Stimulated activated CD4-positive, alpha-beta T cell treated with anti-CD3 and anti-CD28 coated beads, Interleukin-1b, Interleukin-23, amount 100 ng/mL, for 48 hours (primary cell): ENCODE measurements around the gene GLI2.

ENCODE experiments used
- DNase-seq: peaks from one replicate; pipeline ENCODE4 v3.0.0-alpha.2; 2020

GLI2 gene

DNA sequence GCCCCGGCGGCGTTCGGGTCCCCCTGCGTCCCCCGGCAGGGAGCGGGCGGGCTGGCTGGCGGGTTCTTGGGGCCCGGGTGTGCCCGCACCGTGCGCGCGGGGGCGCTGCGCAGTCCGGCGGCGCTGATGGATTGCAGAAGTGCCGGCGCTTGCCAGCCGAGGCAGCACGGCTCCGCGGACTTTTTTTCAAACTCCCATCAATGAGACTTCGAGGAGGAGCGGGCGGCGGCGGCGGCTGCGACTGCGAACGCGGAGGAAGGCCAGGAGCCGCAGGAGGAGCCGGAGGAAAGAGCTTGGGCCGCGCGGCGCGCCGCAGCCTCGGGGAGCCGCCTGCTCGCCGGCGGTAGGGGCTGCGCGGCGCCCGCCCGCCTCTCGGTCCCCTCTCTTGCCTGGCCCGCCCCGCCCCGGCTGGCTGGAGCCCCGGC is at the start of gene GLI2:
GLI2 (plus strand) TSS at position 123 of the 425 bp plus-strand sequence. CDS start 61,453 bp downstream, outside the sequence.
- peak; percentile 58 for DNase-seq

DNA sequence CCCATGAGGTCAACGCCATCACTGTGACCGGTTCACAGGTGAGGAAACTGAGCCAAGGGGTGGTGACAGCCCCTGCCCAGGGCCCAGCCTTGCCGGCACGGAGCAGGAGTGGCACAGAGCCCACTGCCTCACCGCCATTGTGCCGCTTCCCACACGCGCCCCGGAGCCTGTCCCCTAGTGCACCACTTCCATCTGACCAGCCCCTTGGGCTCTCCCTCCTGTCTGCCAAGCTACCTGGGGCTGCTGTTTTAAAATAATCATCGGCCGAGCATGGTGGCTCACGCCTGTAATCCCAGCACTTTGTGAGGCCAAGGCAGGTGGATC is 49.7 kb upstream of the GLI2 start:
- no peak for DNase-seq

DNA sequence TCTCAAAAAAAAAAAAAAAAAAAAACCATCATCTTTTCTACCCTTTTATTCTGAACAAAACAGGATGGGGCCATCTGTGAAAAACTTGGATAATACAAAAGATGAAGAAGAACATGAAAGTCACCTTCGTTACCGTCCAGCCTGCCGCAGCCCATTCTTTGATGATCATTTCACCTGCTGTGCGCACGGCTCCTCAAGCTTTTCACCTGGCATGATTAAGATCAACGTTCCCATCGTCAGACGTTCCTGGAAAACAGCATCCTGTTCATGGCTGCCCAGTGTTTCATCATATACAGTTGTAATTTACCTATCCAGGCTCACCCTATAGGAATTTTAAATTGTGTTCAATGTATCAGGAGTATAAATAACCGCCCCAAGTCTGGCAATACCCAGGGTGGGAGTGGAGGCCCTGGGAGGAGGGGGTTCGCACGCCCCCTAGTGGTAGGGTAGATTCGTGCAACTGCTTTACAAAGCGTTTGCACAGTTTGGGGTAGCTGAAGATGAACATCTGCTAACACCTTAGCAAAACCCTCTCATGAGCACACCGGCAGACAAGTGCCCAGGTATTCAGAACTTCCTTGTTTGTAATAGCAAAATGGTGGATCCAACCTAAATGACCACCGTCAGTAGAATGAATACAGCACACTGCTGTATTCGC is 49.0 kb upstream of the GLI2 start:
- peak; percentile 12 for DNase-seq

DNA sequence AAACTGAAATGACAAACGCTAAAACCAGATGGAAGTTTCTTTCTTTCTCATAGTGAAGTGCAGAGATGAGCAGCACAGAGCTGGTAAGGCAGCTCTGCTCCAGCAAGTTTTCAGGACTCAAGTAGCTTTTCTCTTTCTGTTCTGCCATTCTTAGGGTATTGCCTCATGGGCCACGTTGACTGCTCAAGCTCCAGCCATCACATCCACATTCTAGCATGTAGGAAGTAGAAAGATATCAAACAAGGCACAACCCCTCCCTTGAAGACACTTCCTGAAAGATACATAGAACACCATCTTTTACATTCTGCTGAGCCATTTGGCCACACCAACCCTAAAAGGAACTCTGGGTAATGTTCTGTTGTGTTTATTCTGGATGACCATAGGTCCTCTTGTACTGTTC is 48.5 kb upstream of the GLI2 start:
- no peak for DNase-seq

DNA sequence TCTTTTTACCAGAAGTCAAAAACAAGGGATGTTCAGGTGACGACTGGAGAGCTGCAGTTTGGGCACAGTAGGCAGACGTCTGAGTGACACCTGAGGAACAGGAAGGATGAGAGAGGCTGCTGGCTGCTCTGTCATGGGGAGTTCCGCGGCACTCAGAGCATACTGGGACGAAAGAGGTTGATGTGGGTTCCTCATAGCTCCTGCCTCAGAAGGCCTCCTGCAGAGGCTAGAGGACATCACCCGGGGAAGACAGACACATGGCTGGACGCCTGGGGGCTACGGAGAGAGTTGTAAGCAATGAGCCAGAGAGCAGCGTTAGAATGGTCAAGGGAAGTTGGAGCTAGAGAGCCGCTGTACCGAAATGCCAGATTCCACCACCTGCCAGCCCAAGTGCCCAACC is 45.1 kb upstream of the GLI2 start:
- no peak for DNase-seq

DNA sequence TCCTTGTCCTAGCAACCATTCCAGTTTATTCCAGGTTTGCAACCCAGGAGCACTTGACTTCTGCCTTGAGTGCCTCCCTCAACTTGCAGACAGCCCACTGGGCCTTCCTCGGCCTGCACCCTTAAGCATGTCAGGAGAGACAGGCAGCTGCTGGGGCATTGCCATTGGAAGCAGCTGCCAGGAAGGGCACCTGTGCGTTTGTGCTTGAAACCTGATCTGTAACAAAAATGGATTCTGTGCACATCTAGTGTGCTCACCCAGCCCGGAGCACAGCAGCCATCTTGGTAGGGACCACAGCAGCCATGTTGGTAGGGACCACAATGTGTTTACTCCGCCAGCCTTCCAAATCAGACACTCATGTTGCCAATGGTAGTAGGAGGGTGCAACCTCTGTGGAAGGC is 44.3 kb upstream of the GLI2 start:
- no peak for DNase-seq

DNA sequence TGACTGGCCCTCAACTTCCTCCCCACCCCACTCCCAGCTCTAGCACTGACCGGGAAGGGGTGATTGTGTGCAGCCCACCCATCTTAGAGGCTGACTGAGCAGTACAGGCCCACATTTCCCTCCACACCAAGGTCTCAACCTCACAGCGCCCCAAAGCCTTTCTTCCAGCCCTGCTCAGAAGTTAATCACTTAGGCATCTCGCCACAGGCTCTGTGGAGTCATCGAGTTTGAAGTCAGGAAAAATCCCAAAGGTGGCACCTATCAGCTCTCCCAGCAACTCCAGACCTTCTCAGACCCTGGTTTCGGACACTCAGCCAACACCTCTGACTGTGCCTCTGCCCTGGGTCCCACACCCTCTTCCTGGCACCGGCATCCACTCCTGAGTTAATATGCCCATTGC is 43.0 kb upstream of the GLI2 start:
- no peak for DNase-seq

DNA sequence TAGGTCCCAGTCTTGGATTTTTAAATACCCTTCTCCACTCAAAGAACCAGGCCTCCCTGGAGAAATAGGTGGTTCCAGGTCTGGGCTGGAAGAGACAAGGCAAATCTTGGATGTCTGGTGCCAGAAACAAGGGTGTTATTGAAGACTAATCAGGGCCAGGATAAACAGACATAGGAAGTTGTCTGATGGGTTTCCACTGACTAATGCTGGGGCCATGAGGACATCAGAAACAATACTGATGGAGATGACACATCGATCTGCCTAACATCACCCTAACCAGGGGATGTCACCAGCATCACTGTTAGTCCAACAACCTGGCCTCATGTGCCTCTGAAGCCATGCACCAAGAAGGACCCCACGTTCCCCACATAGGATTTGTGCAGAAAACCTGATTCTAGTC is 42.5 kb upstream of the GLI2 start:
- DNase-seq, result no peak

DNA sequence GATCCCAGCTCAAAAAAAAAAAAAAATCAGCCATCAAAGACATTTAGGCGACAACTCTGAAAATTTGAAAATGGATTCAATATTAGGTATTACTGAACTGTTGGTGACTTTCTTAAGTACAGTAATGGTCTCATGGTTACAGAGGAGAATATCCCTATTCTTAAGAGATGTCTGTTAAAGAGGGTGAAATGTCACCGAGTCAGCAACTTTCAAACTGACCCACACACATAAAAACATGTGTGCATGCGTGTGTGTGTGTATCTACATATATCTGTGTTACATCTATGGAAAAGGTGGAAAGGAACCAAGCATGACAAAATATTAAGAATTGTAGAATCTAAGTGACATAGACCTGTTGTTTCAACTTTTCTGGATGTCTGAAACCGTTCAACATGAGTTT is 41.6 kb upstream of the GLI2 start:
- no peak for DNase-seq

DNA sequence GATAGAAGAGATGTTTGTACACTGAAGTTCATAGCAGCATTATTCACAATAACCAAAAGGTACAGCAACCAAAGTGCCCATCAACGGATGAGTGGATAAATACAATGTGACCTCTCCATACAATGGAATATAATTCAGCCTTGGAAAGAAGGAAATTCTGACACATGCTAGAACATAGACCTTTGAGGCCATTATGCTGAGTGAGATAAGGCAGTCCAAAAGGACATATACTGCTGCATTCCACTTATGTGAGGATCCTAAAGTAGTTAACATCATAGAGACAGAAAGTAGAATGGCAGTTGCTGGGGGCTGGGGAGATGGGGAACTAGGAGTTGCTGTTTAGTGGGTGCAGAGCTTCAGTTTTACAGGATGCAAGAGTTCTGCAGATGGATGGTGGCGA is 38.2 kb upstream of the GLI2 start:
- no peak for DNase-seq

DNA sequence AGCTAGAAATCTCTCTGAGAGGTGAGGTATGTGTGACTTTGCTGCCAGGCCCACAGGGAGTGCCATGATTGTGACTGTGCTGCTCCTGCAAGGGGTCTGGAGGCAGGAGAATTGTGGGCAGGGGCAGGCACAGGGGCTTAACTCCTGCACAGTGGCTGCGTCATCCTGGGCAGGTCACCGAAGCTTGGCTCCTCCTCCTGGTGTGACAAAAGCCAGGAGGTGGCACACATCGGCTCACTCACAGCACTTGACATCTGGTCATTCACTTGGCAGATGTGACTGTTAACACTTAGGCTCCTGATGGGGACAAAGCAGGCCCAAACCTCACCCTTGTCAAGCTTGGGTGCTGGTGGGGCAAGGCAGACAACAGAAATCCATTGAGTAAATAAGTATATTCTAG is 36.4 kb upstream of the GLI2 start:
- no peak for DNase-seq

DNA sequence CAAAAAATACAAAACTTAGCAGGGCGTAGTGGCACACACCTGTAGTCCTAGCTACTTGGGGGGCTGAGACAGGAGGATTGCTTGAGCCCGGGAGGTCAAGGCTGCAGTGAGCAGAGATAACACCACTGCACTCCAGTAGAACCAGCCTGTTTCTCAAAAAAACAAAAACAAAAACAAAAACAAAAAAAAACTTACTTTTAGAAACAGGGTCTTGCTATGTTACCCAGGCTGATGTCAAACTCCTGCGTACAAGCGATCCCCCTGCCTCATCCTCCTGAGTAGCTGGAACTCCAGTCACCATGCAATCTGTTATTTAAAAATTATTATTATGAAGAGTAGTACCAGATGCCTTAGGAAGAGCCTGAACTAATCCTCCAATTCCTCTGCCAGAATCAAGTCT is 35.0 kb upstream of the GLI2 start:
- DNase-seq, result no peak

DNA sequence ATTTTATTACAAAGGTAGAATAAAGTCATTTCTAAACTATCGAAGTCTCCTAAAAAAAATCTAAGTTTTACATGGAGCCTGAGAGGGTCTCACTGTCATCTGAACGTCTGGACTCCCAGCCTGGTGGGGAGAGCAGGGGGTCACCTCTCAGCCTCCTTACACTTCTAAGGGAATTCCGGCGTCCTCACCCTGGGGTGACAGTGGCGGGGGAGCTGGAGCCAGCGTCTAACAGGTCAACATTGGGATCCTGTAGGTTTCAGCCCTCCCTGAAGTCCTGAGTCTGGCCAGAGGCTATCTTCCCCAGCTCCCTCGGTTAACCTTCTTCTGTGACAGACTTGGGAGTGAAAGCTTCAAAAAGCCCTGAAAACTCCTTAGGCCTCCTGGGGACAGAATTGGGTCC is 34.6 kb upstream of the GLI2 start:
- DNase-seq, result no peak

DNA sequence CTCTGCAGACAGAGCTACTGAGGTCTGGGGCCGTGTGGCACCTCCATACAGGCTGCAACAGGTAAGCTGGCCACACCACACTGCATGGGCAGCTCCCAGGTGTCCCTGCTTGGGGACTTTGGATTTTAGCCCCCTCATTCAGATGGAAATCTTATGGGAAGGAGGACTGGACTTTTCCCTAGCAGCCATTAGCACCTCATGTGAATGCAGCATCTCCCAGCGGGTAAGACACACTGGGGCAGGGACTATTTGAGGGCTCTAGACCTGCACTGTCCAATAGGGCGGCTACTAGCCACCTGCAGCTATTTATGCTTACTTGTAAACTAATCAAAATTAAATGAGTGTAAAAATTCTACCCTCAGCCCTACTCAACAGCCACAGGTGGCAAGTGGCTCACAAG is 34.2 kb upstream of the GLI2 start:
- no peak for DNase-seq

DNA sequence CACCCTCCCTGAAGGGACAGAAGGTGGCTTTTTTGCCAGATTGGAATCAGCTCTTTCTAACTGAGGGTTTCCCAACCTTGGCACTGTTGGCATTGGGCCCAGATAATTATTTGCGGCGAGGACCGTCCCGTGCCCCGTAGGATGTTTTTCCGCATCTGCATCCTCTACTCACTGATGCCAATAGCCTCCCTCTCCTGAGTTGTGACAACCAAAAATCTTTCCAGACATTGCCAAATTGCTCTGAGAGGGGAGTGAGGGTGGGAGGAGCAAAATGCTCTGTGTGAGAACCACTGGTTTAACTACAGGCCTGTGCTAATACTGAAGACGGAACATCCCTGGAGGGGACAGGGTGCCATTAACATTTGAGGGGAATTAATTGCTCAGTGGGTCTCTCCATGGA is 33.6 kb upstream of the GLI2 start:
- no peak for DNase-seq

DNA sequence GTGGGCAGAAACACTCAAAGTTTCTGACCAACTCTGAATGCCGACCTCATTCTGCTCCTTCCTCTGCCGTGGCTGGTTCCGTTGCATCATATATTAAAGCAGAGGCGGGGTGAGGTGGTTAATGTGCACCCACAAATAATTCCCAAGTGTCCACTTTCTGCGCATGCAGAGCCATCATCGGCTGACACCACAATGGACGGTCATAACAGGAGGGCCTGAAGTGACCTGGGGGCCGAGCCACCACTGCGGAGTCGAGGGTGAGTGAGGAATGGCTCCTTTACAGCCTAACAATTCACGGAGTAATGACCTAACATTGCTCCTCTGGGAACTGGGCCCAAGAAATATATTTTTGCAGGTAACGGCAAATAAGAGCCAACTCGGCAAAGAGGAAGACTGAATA is 32.9 kb upstream of the GLI2 start:
- no peak for DNase-seq

DNA sequence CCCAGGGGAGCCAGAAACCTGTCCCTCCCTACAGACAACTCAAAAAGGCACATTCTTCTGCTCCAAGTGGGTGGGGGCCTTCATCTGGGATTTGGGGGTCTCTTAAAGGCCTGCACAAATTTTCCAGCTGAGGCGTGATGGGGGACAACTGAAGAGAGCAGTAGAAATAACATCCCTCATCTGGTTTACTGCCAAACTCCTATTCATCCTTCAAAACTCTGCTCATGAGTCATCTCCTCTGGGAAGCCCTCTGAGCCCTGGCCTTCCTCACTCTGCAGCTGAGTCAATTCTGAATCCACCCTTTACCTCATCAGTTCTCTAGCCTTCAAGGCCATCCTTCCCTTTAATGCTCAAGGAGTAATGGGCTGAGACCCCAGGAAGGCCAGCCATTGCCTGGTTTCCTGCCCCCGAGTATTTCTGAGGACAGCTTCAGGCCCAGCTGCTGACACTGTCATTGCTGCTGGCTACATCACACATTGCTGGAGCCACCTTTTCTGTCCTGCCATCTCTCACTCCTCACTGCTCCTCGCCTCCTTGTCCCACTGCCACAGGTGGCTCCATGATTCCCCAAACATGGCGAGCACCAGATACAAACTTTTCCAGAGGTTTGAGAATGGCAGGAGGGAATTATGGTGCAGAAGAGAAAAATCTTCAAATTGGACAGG is 32.2 kb upstream of the GLI2 start:
- DNase-seq, result no peak

DNA sequence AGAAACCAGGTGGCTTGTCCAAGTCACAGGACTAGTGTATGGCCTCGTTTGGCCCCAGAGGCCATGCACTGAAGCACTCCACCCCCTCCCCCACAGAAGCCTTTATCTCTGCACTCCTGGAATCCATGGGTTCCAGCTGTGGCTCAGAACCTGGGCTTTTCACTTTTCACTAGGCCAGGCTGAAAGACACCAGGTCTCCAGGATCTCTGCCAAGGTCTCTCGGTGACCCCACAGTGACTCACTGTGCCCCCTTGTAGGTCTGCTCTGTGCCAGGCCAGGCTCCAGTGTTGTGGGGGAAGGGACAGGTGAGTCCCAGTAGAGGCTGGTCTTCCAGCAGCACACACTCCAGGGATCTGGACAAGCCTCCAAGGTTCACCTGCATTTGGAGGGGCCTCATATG is 31.0 kb upstream of the GLI2 start:
- DNase-seq, result no peak

DNA sequence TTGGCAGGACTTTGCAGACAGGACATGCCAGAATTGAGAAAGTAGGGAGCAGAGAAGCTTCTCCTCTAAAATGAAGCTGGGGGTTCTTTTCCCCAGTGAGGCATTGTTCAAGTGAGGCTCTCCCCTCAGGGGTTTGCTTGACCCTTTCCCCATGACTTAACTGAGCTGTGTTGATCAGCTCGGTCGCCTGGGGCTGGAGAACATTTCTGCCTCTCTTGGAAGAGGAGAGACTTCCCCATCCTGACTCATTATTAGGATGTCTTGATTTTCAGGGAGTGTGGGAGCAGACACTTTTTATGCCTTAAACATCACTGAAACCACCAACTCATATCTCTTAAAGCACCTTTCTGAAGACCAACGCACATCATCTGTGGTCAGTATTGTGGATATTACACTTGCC is 27.9 kb upstream of the GLI2 start:
- DNase-seq, result no peak

DNA sequence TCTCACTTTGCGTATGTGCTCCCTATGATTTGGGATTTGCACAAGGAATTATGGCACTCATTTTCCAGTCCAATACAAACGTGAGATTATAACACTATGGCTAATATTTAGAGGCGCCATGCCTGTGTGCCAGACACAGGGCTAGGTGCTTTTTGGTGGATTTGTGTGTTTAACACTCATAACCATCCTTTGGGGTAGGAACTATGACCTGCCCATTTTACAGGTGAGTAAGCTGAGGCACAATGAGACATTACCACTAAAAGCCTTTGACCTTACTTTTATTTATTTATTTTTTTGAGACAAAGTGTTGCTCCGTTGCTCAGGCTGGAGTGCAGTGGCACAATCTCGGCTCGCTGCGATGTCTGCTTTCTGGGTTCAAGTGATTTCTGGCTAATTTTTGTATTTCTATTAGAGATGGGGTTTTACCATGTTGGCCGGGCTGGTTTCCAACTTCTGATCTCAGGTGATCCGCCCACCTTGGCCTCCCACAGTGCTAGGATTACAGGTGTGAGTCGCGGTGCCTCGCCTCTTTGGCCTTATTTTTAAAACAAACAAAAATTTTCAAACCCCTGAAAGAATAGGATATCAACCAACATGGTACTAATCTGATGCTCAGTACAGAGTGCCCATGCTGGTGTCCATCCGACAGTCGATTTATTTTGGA is 26.6 kb upstream of the GLI2 start:
- DNase-seq, result no peak

DNA sequence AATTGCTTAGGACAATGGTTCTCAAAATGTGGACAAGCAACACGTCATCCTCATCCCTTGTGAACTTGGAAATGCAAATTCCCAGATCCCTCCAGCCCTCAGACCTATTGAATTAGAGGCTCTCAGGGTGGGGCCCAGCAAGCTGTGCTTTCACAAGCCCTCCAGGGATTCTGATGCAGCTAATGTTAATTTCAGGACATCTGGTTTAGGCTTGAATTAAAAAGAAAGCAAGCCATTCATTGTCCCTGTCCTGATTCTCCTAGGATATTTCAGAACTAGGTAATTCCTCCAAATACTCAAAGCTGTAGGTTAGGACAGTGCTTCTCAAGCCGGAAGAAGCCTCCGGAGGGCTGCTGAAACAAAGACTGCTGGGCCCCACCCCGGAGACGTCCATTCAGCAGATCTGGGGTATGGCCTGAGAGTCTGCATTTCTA is 26.0 kb upstream of the GLI2 start:
- DNase-seq, result no peak

DNA sequence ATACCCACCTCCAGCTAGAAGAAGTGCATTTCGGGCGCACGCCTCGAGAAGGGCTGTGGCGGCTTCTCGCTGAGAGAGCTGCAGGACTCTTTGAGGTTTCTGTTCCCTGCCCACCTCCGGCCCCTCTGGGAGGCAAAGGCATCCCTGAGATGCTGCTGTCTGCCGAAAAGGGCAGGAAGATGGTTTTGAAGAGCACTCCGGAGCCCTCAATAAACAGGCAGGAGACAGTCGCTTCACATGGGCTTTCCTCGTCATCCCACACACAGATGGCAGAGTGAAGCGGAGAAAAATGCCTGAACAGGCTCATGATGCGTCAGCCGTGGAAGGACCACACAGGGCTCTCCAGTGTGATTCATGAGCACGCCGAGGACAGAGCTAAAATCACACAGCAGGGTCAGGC is 25.4 kb upstream of the GLI2 start:
- DNase-seq, result no peak

DNA sequence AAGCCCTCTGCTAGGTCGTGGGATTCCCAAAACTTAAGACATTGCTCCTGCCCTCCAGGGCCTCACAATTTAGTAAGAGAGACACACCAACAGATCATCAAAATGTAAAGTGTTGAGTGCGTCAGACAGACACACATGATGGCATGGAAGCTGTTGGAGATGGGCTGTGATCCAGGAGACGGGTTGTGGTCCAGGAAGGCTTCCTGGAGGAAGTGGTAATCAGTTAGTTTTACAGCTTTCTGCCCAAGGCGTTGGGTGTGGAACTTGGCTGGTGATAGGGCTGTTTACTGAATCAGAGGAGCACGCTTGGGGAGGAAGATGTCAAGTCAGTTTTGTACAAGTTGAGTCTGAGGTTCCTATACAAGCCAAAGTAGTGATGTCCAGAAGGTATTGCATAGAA is 24.0 kb upstream of the GLI2 start:
- no peak for DNase-seq

DNA sequence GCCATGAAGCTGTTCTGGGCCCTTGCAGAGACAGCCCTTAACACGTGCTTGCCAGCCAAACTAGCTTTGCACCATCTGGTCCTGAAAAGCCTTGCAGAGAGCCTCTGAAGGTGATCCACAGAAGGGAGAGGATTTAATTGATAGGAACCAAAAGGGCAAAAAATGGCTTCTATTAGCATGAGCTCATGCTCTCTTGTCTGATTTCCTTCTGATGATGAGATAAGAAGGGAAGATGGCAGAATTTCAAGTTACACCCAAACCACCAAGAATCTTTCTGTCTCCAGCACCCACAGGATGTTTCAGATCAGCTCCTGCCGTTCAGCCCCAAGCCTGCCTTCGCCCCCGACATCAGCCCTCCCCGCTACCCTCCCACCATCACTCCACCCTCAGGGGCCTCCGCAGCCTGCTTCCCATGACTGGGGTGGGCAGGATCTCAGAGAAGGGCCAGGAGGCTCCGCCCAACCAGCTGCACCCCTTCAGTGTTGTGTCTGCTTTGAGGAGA is 23.4 kb upstream of the GLI2 start:
- no peak for DNase-seq

DNA sequence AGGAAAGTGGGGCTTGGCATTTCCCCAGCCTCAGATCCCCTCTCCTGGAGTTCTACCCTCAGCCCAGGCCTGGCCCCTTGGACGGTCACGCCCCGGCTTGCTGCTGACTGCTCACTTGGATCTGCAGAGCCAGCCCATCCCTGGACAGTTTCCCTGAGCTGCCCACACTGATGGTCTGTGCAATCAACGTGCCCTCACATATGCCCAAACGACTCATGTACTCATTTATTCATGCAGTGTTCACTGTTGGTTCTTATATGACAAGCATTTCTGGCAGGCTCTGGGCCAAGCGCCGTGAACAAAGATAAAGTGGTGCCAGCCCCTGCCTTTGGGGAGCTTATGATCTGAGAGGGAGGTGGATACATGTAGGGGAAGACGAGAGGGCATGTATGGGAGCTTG is 20.3 kb upstream of the GLI2 start:
- DNase-seq, result no peak
